Islet precursor cell (in vitro differentiated cells): ENCODE results near the gene FBXL7.

Experiments used
- DNase-seq: peaks from one replicate; pipeline ENCODE4 v3.0.0-alpha.2; 2018

FBXL7 gene

DNA sequence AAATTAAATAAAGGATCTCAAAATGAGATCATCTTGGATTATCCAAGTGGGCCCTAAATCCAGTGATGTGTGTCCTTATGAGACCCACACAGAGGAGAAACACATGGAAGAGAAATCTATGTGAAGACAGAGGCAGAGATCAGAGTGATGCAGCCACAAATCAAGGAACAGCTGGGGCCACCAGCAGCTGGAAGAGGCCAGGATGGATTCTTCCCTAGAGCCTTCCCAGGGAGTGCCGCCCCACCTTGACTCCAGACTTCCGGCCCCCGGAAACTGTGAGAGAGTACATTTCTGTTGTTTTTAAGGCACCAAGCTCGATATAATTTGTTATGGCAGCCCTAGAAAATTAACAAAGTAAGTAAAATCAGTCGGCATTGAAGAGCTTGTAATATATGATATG lies 286.9 kb downstream of the FBXL7 start:
- DNase-seq: no peak

DNA sequence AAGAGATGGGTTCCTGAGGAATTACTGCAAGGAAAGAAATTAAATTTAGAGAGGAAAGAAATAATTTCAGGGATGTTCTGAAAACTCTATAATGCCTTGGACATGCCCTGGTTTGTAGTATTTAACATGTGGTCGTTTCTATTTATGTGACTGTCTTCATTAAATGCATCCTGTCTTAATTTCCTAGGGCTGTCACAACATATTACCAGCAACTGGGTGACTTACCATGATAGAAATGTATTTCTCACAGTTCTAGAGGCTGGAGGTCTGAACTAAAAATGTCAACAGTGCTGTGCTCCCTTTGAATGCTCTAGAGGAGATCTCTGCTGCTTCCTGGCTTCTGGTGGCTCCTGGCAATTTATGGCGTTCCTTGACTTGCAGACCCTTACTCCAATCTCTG lies 287.7 kb downstream of the FBXL7 start:
- DNase-seq: no peak

DNA sequence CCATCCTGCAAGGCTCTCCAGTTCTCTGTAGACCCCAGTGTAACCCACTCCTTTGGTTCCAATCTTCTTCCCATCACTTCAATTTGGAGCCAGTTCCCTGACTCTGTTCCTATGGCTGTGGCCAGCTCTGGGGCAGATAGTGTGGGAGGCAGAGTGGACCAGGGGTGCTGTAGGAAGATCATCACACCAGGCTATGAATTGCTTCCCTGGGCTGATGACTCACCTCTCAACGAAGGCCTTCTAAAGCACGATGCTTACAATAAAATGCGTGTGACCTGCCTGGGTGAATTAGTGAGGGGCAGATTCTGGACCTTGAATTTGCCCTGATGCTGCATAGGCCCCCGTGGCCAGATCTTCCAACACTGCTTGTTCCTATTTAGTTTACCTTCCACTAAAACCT lies 289.7 kb downstream of the FBXL7 start:
- DNase-seq: no peak

DNA sequence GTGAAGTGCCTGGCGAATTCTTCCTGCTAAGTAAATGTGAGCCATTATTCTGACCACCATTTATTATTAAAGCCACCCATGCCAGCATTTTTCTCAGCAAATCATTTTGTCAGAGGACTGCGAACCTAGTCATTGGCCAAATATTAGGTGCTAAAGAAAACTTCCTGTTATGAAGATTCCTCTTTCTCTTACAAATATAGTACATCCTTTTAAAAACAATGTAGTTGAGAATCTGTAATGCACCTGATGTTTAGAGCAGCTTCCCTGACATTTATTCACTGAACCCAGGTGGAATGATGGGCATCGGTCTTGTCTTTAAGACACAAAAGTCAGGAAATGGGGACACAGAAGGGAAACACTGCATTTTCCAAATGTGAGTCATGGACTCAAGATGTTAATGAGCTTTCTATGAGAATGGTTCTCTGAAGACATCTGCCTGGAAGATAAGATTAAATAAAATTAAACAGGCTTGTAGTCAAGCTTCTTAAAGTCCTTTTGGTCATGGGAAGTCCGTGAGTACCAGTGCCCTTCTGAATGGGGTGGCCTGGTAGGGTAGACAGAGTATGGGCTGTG lies 290.6 kb downstream of the FBXL7 start:
- no peak for DNase-seq

DNA sequence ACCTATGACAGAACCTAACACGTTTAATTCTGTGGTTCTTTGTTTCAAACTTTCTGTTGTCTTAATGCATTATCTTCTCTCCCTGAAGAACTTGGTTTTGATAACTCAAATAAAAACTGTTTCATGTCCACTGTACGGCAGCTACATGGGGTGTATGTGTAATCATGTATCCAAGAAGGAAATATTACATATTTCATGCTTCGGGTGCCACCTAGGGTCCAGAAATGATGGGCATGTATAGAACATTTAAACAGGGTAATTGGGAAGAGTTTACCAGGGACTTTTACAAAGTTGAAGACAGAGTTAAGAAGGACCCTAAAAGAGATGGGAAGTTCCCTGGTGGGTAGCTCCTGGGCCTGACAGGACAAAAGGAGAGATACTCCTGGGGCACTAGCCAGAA lies 291.3 kb downstream of the FBXL7 start:
- no peak for DNase-seq

DNA sequence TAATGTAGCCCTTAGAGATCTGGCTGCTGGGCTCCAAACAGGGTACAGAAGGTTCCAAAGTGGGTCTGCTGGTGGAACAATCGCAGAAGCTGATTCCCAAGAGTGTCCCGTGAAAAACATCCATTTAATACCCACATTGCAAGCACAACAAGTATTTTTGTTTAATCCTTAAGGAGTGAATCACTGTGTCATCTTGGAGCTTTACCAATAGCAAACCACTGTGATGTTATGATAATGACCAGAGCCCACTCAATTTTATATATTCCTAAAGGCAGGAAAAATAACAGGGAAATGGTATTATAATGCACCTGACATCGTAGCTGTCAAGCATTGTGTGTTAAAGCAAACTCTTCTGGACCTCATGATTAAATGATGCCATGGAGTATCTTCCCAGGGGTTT lies 291.9 kb downstream of the FBXL7 start:
- DNase-seq: no peak

DNA sequence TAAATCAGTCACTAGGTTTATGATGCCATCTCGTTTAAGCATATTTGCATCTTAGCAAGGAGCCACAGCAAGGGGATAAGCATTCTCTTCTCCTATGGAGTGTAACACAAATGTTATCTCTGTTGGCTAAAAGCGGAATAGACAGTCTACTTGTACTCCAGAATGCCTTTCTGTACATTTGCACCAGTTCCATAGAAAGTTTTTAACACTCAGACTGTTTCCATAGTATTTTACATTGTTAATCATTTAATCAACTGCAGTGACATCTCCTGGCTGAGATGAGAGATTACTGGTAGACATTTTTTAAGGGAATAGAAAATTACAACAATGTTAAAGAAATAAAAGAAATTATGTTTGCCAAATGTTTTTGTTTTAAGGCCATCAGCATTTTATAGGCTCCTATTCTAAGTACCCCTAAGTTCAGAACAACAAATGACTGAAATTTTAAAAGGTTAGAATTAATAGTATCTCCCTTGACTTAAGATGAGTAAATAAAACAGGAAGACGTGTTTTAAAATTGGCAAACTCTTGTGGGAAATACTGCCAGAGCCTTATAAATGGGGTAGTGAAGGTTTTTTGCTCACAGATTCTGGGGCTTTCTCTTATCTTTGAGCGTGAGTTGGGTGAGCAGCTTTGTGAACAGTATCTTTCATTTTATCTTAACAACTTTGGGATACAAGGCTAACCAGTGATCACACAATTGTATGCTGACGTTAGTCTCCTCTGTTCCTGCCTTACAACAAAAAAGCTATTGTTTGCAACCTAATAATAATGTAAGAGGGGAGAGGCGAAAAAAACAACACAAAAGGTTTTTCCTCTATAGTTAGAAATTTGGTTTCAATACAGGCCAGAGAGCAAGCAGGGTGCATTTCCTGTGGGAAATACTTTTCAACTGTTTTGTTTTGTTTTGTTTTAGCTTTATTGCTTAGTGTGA lies 294.3 kb downstream of the FBXL7 start:
- DNase-seq: no peak

DNA sequence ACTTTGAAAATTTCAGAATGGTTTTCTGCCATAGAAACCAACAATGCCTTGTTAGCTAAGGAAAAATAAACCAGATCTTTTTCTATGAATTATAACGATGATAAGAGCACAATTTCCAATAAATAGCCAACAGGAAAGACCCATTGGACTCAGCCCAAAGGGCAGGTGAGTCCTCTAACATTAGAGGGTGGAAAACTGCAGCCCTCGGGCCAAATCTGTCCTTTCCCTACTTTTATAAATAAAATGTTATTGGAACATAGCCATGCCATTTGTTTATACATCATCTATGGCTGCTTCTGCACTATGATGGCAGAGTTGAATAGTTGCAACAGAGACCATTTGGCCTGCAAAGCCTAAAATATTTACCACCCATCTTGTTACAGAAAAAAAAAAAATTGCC lies 296.1 kb downstream of the FBXL7 start:
- no peak for DNase-seq

DNA sequence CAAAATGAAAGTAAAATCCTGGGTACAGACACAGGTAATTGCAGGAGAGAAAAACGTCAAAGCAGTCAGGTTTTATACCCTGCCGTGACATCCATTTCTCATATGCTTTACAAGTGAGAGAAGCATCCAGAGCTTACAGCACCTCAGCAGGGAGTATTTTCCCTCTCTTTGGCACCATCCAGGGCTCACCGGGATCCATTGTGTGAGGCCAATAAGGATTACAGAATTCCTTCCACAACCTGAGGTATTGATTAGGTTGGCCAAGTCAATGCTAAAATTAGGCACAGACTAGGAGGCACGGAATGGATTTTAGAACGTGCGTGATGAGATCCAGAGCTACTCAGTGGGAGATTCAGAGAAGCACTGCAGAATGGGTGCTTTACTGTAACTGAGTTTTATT lies 296.6 kb downstream of the FBXL7 start:
- no peak for DNase-seq

DNA sequence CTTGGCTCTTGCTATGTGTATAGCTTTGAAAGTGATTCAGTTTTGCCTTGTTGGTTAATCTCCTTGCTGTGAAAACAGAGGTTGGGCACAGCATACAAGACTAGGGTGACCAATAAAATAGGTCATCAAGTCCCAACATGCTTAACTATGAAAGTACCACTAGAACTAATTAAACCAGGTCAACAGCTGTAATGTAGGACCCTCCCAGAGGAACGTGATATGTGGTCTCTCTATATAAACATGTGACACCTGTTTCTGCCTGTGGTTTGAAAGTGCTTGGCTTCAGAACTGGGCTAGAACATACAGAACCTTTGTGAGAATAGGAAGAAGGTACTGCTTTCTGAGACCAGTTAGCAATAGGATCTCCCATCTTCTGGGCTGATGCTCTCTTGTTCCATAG lies 297.1 kb downstream of the FBXL7 start:
- DNase-seq: no peak

DNA sequence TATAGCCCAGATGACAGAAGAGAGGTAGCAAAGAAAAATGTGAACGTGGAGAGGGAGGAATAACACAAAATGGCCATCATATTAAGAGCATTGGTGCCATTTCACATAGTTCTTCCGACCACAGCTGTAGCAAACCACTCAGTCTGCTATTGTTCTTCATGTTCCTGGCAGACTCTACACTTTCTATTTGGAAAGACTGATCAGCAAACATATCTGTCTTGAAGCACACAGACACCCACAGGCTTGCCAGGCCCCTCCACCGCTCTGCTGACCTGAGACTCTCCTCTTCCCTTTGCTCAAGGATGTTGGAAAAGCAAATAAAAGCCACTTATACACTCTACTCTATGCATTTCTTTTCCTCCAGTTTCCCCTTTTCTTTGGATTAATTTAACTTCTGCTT lies 298.0 kb downstream of the FBXL7 start:
- DNase-seq: no peak

DNA sequence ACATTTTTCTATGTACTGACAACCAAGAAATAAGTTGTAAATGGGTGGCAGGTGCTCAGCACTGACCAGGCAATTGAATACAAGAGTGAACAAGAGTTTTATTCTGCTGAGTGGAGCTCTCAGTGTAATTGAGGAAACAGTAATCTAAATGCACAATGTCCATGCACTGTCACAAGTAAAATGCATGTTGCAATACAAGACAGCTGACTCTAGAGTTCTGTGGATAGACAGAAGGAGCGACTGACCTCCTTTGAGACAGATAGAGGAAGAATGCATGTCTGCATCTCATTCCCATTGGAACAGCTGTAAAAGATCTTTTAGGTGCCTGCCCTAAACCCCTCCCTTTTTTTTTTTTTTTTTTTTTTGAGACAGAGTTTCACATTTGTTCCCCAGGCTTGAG lies 299.0 kb downstream of the FBXL7 start:
- DNase-seq: no peak

DNA sequence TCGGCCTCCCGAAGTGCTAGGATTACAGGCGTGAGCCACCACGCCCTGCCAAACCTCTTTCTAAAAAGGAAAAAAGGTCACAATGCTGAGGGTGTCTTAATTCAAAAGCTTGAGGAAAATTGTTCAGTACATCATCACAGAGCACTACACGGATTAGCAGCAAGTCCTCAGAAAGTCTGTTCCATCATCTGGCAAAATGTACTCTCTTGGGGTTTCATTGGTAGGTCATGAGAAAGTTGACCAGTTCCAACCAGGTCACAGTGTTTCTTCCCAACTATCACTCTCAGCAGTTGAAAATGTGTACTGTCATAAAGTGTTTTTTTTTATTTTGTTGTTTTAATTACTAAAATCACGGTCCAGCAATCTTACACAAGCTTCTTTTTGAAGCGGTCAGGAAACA lies 299.6 kb downstream of the FBXL7 start:
- no peak for DNase-seq

DNA sequence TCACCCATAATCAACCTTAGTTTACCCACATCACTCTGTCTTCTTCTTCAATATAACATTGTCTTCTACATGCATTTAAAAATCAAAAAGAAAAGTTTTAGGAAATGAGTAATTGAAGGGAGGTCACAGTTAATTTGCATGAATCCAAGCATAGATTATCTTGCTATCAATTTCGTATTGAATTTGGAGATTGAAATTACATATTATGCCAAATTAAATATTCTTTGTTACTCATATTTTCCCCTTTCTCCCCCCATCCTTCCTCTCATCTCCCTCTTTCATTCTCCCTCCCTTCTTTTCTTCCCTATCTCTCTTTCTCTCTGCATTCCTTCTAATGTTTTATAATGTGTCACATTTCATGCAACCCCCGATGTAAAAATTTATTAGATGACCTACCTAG lies 303.3 kb downstream of the FBXL7 start:
- DNase-seq: no peak

DNA sequence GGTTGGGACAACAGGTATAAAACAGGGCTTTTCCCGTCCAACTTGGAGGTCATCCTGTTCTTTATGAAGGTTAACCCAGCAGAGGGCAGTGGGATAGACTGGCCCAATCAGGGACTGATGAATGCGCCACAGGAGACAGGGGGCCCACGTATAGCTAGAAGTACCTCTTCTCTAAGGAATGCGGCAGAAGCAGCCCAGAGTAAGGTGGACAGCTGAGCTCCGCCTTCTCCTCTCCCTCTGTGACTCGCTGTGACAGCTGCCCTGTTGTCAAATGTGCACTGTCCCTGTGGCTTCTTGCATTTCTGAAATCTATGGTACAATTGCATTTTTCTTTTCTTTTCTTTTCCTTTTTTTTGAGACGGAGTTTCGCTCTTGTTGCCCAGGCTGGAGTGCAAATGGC lies 306.6 kb downstream of the FBXL7 start:
- DNase-seq: no peak

DNA sequence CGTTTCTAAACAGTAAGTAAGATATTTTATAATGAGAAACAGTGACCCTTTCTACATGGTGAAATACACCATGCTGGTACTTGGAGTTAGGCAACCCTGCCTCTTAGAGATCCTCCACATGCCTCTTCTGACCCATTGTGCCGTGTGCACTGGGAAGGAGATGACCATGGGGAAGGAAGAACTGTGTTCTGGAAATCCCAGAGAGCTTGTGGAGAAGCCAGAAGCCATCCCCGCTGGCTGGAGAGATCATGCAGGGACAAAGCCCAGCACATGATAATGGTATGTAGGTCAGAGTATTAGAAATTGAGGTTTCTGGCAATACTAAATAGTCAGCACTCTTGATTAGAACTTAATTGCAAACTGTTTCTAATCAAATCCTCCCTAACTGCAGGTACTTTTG lies 307.3 kb downstream of the FBXL7 start:
- no peak for DNase-seq

DNA sequence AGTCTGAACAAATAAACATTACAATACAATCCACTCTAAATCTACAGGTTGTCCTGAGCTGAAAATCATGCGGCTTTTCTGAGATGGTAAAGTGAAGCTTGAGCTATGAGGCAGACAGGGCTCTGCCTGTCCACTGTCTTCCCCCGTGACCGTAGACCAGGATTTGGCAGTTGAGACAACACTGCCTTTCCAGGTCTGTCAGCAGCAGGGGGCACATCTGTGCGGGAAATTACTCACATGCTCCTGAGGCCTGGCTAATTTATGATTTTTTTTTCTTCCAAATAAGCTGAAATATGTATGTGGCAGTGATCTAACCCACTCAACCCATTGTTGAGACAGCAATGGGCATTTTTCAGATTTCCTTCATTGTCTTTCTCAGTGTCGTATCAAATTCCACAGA lies 307.9 kb downstream of the FBXL7 start:
- DNase-seq: no peak

DNA sequence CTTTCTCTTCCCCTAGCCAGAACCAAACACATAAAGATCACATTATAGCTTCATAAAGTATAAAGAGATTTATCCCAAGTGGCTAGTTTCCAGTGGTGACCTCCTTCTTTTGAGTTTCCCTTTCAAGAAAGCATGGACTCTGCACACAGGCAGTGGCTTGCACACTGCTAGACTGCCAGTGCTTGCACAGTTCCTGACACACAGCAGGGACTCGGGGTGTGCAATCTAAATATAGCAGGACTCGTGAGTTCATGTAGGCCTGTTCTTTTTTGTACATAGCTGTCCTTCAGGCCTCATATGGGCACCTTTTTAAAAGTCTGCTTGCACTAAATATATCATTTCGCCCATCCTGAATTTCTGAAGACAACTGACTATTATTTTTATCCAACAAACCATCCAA lies 308.6 kb downstream of the FBXL7 start:
- DNase-seq: no peak

DNA sequence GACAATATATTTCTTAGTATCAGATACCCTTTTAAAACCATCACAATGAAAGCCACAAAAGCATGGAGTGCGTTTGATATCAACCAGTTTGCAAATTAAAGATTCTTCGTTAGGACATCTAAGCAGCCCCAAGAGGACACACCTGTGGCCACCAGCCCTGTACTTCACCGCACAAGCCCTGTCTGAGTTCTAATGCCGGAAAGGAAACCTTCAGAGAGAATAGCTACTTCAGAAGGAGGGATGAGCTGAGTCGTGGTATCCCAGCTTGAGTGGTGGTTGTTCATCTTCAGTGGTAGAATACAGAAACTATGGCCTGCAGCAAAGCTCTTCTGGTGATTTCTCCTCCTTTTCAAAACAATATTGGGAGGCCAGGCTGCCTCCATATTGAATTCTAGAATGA lies 319.6 kb downstream of the FBXL7 start:
- no peak for DNase-seq

DNA sequence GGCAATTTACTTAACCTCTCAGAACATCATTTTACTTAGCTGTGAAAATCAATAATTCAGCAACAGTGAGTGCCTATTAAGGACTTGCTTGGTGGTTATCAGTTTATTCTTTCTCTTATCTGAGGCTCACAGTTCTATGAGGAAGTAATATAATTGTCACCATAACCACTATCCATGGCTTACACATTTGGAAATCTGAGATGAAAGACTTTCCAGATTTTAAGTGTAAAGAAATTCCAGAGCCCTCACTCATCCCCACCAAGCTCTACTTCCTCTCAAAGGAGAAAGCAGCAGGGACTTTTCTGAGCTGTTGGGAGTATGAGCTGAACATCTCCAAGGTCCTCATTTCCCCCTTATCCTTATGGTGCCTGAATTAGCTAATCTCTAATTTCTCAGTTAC lies 321.5 kb downstream of the FBXL7 start:
- no peak for DNase-seq

DNA sequence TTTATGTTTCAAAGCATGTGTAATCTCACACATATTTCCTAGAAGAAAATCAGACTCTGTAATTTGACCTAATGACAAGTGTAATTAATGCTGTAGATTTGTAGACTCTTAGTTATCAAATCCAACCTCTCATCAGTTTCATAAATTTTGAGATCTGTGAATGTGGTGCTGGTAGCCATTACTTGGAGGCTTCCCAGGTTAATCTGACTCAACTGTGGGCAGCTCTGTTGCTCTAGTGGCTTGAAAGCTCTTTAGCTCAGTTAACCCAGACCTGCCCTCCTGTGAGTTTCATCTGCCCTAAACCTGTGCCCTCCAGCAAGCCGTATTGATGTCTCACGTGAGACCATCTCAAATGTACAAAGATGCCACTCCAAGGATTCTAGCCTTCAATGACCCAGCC lies 323.4 kb downstream of the FBXL7 start:
- DNase-seq: no peak

DNA sequence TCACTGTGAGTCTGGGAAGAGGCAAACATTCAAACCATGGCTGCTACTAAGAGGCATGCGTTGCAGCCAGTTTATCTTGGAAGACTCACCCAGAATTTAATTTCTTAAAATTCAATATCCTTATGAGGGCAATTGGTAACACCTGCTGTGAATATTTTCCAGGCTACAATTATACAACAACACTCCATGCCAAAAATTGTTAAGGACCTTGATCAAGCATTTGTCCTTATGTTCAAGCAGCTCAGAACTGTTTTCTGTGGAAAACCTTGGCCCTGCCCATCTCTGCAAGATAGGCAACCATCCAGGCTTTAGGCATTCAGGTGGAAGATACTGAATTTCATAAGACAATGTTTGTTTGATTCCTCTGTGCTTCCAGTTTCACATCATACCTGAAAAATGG lies 327.8 kb downstream of the FBXL7 start:
- no peak for DNase-seq

DNA sequence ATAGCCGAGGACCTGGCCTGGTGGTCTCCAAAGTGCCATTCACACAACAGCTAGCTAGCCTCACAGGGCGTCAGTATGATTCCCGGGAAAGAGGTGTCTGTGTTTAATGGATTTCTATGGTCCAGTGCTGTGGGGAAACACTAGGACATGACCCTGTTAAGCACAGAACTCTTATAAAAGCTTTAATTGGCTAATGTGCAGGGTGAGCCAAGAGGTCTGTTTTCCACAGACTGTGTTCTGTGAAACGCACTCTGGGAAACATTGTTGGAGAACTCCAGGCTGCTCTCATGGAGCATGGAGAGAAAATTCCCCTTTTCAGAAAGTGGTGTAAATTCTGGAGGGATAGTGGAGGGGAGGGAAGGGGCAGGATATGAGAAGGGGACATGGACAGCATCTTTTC lies 331.4 kb downstream of the FBXL7 start:
- DNase-seq: no peak

DNA sequence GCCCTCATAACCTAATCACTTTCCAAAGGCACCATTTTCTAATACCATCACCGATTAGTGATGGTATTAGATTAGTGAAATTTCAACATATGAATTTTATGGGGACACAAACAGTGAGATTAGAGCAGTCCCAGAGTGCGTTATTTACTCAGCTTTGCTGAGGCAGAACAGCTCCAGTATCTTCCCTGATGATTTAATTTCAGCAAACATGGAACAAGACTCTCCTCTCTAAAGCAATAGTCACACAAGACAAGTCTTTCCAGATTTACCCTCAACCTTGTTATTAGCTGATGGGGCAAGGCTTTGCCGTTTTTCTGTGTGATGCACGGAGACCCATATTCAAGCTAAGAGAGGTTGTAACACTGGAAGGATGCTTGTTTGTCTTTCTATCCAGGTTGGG lies 333.4 kb downstream of the FBXL7 start:
- no peak for DNase-seq
